GM21526 (cell line): ENCODE data around the gene U2AF1L4.
A peak's percentile ranks its signal among the peaks of the same experiment; 100 is the strongest.

Source experiments
- ATAC-seq: cut with Tn5 transposase; IDR thresholded peaks from one replicate; pipeline ENCODE4 v1.9.1; 2021; ENCODE audit warnings: moderate library complexity; ENCODE audit not compliant: unreplicated experiment, low FRiP score

Gene U2AF1L4

DNA sequence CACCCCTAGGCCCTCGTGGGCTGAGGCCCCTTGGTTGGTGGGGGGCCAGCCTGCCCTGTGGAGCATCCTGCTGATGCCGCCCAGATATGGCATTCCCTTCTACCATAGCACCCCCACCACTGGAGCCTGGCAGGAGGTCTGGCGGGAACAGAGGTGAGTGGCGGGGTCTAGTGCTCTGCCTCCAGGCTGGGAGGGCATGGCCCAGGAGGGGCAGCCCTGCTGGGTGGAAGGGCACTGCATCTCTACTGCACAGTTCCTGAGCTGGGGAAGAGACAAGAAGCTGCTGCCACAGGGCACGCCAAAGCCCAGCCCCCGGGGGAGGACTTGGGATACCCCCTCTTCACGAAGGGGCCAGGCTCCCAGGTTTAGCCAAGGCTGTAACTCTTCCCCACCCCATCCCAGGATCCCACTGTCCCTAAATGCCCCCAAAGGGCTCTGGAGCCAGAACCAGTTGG, 29.8 kb downstream of the U2AF1L4 start:
- ATAC-seq, result no peak

DNA sequence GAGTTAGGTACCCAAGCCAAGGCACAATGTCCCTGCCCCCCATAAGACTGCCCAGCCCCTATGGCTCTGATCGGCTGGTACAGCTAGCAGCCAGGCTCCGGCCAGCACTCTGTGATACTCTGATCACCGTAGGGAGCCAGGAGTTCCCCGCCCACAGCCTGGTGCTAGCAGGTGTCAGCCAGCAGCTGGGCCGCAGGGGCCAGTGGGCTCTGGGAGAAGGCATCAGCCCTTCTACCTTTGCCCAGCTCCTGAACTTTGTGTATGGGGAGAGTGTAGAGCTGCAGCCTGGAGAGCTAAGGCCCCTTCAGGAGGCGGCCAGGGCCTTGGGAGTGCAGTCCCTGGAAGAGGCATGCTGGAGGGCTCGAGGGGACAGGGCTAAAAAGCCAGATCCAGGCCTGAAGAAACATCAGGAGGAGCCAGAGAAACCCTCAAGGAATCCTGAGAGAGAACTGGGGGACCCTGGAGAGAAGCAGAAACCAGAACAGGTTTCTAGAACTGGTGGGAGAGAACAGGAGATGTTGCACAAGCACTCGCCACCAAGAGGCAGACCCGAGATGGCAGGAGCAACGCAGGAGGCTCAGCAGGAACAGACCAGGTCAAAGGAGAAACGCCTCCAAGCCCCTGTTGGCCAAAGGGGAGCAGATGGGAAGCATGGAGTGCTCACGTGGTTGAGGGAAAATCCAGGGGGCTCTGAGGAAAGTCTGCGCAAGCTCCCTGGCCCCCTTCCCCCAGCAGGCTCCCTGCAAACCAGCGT, 30.4 kb downstream of the U2AF1L4 start:
- no peak for ATAC-seq

- no peak for ATAC-seq
Observed at GRCh38 chr19:35713904-35714495, 31.2 kb downstream of the U2AF1L4 start.

- ATAC-seq, result no peak
Observed at GRCh38 chr19:35713506-35713850, 31.7 kb downstream of the U2AF1L4 start.

DNA sequence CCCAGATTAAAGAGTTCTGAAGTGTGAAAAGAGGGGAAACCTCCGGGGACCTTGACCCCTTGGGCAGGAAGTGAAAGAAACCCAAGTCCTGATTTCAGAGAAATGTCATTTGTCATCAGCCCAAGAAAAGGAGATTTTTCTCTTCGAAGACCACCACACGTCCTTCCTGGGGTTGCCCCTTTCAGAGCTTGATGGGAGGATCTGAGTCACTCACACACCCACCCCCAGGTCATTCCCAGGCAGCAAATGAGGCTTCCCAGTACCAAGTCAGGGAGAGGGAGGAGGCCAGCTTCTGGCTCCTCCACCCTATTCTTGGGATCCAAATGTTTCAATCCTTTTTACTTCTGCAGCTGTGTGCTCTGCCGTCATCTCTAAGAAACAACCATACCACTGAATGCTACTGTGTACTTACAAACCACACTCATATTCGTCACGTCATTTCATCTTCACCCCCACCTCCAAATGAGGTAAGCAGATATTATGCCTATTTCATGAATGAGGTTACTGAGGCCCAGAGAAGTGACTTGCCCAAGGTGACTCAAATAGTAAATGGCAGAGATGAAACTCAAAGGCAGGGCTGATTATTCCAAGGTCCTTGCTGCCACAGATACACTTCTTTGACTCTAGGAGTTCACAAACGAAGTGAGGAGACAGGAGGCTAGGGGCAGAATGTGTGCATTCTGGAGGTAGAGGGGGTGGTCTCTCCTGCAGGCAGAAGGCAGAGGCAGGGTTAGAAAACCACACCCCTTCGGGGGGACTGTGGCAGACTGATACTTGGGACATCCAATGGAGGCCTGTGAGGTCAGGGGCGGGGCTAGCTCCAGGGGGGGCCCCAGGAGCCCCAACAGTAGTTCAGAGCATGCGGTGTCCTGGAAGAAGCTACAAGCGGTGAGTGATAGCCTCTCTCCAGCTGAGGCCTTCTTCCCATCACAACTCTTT, 32.4 kb downstream of the U2AF1L4 start:
- no peak for ATAC-seq

DNA sequence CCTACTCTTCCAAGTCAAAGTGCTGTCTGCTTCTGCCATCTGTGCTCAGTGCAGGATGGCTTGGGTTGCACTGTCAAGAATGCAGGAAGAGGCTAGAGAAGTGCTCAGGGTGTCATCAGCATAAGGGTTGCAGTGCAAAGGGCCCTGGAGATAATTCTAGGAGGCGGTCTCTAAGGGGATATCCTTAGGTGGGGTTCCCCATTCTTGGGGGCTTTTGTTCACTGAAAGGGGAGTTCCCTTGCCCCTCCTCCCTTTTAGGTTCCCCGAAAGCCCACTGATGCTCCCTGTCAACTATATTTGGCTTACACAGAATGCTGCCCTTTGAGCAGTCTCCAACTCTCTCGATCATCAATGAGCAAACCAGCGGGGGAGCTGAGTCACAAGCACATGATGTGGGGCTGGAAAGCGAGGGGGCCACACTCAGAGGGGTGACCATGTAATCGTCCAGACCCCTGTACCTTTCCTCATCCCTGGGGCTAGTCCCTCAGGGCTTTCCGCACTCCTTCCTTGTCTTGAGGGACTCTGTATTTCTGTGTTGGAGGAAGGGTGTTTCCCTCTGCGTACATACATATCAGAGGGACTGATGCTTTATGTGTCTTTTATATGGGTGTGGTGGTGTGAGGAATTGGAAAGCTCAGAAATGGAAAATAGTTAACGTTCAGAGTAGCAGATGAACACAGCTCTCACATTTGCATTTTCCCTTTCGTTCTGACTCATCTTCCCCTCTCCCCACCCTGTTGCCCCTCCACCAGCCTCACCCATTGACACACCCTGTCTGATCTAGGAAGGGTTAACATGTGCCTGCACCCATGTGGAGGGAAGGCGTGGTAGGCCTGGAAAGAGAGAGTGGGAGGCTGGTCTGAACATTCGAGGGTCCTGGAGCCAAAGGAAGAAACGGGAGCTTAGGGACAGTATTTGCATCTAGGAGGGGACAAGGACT, 34.2 kb downstream of the U2AF1L4 start:
- ATAC-seq, result no peak

DNA sequence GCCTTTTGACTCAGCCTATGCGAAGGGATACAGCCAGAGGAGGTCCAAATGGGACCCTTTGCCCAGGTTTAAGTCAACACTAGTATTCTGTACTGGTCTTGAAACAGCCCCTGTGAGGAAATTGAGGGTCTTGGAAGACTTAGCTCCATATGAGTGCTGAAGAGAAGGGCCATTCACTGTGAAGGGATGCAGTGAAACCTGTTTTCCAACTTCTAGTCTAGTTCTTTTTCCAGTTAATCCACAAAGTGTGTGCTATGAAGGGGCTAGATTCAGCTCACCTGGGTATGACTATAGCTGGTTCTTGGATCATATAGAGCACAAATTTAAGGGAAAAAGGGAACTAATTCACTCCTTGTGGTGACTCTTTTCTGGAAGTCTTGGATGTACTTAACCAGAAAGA, 36.8 kb downstream of the U2AF1L4 start:
- ATAC-seq, result no peak

DNA sequence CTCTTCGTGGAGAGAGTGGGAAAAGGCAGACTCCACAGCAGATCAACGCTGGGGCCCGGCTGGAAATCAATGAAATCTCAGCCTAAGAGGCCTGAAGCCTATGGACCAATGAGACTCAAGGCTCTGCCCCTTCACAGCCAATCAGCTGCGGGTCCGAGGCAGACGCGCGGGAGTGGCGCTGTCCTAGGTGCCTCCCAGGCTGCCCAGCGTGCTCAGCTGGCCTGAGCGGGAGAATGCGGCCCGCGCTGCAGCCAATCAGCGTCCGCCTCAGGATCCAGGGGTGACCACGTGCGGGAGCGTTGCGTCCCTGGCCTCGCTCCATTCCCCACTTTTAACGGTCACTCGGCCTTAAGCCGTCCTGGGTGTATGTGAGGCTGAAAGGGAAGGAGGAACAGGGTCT, 41.0 kb downstream of the U2AF1L4 start, which contains the start of gene ZBTB32:
Gene ZBTB32, plus strand, starts transcription at position 341 of the 400 bp plus-strand sequence. CDS start 10,069 bp downstream, outside the sequence.
- ATAC-seq, result no peak

DNA sequence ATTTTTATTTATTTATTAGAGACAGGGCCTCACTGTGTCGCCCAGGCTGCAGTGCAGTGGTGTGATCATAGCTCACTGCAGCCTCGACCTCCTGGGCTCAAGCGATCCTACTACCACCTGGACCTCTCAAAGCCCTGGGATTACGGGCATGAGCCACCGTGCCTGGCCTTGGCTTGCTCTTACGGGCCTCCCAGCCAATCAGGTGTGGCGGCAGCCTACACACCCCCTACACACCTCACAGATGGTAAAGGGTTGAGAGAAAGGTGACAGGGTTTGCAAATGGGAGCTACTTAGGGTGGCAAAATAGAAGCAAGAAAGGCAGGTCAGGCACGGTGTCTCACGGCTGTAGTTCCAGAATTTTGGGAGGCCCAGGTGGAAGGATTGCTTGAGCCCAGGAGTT, 41.9 kb downstream of the U2AF1L4 start:
- no peak for ATAC-seq

- peak; percentile 91 for ATAC-seq
Observed at GRCh38 chr19:35702223-35703012, 42.8 kb downstream of the U2AF1L4 start.

GRCh38 chr19:35696835-35697234, 48.4 kb downstream of the U2AF1L4 start:
- ATAC-seq, result no peak

DNA sequence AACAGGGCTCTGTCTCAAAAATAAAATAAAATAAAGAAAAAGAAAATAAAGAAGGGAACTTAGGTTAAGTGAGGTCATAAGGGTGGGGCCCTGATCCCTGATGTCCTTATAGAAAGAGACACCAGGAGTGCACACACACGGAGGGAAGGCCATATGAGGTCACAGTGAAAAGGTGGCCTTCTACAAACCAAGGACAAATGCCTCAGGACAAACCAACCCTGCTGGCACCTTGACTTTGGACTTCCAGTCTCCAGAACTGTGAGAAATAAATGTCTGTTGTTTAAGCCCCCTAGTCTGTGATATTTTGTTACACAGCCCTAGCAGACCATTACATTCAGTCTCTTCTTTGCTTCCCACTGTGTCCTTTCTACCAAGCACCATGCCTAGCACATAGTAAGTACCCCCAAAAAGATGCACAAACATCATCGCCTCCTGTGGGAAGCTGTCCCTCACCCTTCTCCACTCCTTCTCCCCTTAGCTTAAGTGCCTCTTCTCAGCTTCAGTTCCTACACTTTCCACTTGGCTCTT, 49.3 kb downstream of the U2AF1L4 start:
- no peak for ATAC-seq

DNA sequence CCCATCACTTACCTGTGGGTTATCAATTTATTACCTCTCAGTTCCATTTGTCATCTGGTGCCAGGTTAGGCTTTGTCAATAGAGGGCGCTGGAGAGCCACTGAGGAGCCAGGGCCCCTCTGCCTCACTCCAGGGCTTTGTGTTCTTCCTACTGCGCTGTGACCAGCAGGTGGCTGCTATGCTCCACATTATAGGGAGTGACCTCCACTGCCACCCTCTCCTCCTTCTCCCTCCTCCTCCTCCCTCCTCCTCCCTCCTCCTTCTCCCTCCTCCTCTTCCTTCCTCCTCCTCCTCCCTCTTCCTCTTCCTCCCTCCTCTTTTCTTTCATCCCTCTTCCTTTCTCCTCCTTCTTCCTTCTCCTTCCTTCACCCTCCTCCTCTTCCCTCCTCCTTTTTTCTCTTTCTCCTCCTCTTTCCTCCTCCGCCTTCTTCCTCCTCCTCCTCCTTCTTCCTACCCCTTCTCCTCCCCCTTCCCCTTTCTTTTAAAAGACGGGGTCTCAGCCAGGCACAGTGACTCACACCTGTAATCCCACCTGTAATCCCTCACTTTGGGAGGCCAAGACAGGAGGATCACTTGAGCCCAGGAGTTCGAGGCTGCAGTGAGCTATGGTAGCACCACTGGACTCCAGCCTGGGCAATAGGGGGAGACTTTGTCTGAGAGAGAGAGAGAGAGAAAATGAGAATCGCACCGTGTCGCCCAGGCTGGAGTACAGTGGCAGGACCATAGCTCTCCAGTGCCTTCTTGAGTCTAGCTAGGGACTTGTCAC, 51.2 kb downstream of the U2AF1L4 start:
- ATAC-seq, result peak; percentile 70

DNA sequence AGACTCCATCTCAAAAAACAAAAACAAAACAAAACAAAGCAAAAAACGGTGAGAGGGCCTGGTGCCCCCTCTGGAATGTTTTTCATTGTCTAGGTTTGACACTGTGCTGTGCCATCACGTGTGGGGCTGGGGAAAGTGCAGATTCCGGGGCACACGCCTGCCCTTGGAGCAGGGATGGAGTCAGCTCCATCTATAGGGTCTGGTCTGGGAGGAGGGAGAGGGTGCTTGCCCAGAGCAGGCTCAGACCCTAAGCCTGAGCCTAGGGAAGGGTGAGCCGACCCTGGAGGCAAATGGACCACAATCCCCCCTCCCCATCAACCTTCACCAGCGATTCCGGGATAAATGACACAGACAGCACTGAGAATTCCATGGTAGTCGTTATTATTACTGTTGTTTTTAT, 51.8 kb downstream of the U2AF1L4 start:
- no peak for ATAC-seq
